IMR-90 (cell line): ENCODE measurements around the gene HMGN1. TPM values are rescaled to one million over a fixed set of nuclear protein-coding genes. Genes with fewer than 3 reads are reported as not detected.
A peak's percentile ranks its signal among the peaks of the same experiment; 100 is the strongest.

Experiments used
- ATAC-seq: fragments of 200-7000 bp; cut with Tn5 transposase; 2 replicates; pipeline ENCODE4 v1.9.1; 2020; ENCODE audit warnings: low read depth, mild to moderate bottlenecking, moderate library complexity
- BruUV-seq: library from RNA; stranded (reverse); fragments of 400-500 nt; replicated peaks from 2 replicates; lab custom pipeline; 2021; lab: Mats Ljungman, UMichigan
- CTCF ChIA-PET: fragments of 300-600 bp; formaldehyde crosslinking; extraction: SDS; loops from one replicate; lab custom pipeline; 2021; ENCODE audit warnings: antibody characterized with exemption; lab: Yijun Ruan, JAX
- POLR2A ChIA-PET: fragments of 300-600 bp; sonication (Branson Sonifier 250); formaldehyde crosslinking; loops from one replicate; lab custom pipeline; 2022; ENCODE audit warnings: antibody characterized with exemption; ENCODE audit not compliant: unreplicated experiment; lab: Charles Lee
- DNase-seq: peaks from one replicate; pipeline ENCODE4 v3.0.0; 2013
- H2AFZ ChIP-seq: replicated peaks from 2 replicates; pipeline ENCODE3; 2013; ENCODE audit warnings: low read length, mild to moderate bottlenecking; ENCODE audit not compliant: poor library complexity
- H2AK5ac ChIP-seq: 2 replicates; pipeline ENCODE4 v1.6.1; 2013; ENCODE audit warnings: low read depth, low read length, inconsistent platforms
- H2AK9ac ChIP-seq: replicated peaks from 2 replicates; pipeline ENCODE3; 2013; ENCODE audit warnings: mild to moderate bottlenecking, low read depth, low read length, moderate library complexity; ENCODE audit not compliant: poor library complexity
- H2BK120ac ChIP-seq: 2 replicates; pipeline ENCODE4 v1.6.1; 2013; ENCODE audit warnings: low read depth, low read length, inconsistent platforms
- H2BK15ac ChIP-seq: 3 replicates; pipeline ENCODE4 v1.6.1; 2013; ENCODE audit warnings: low read depth, low read length, inconsistent platforms
- H2BK20ac ChIP-seq: 2 replicates; pipeline ENCODE4 v1.6.1; 2013; ENCODE audit warnings: low read depth, mild to moderate bottlenecking, inconsistent platforms, low read length, moderate library complexity
- H2BK5ac ChIP-seq: 2 replicates; pipeline ENCODE4 v1.6.1; 2013; ENCODE audit warnings: mild to moderate bottlenecking, low read depth, low read length, inconsistent platforms; ENCODE audit not compliant: poor library complexity, severe bottlenecking
- H3K14ac ChIP-seq: replicated peaks from 2 replicates; pipeline ENCODE4 v1.6.1; 2013; ENCODE audit warnings: low read depth, low read length, inconsistent platforms
- H3K18ac ChIP-seq: 2 replicates; pipeline ENCODE4 v1.6.1; 2013; ENCODE audit warnings: low read depth, low read length, control low read depth
- H3K23ac ChIP-seq: 2 replicates; pipeline ENCODE4 v1.6.1; 2013; ENCODE audit warnings: low read depth, low read length, inconsistent platforms
- H3K27ac ChIP-seq: 2 replicates; pipeline ENCODE4 v1.5.1; 2013; ENCODE audit warnings: mild to moderate bottlenecking, control low read depth, low read length; ENCODE audit not compliant: insufficient read depth
- H3K27me3 ChIP-seq: 2 replicates; pipeline ENCODE4 v1.6.1; 2013; ENCODE audit warnings: low read length; ENCODE audit not compliant: control insufficient read depth, insufficient read depth
- H3K36me3 ChIP-seq: 2 replicates; pipeline ENCODE4 v1.6.1; 2013; ENCODE audit warnings: low read length, mixed read lengths; ENCODE audit not compliant: control insufficient read depth, insufficient read depth
- H3K4ac ChIP-seq: 2 replicates; pipeline ENCODE4 v1.6.1; 2013; ENCODE audit warnings: low read depth, low read length, inconsistent platforms
- H3K4me1 ChIP-seq: 2 replicates; pipeline ENCODE4 v1.6.1; 2013; ENCODE audit warnings: low read length, mixed read lengths; ENCODE audit not compliant: control insufficient read depth, insufficient read depth
- H3K4me2 ChIP-seq: 2 replicates; pipeline ENCODE4 v1.6.1; 2013; ENCODE audit warnings: low read depth, mild to moderate bottlenecking, control low read depth, low read length, moderate library complexity
- H3K4me3 ChIP-seq: 2 replicates; pipeline ENCODE4 v1.5.1; 2013; ENCODE audit warnings: low read depth, mild to moderate bottlenecking, control low read depth, low read length, moderate library complexity; ENCODE audit not compliant: insufficient read depth
- H3K56ac ChIP-seq: 2 replicates; pipeline ENCODE4 v1.6.1; 2013; ENCODE audit warnings: low read length, inconsistent platforms; ENCODE audit not compliant: insufficient read depth; ENCODE audit errors: extremely low read depth
- H3K79me1 ChIP-seq, 2 experiments: 2 replicates each; pipeline ENCODE4 v1.6.1; 2013; ENCODE audit warnings: low read length in 2 of 2, inconsistent platforms in 1 of 2, low read depth in 1 of 2
- H3K9ac ChIP-seq: 2 replicates; pipeline ENCODE4 v1.6.1; 2013; ENCODE audit warnings: low read depth, low read length, control low read depth
- H3K9me1 ChIP-seq: 2 replicates; pipeline ENCODE4 v1.6.1; 2013; ENCODE audit warnings: low read length, inconsistent platforms; ENCODE audit not compliant: insufficient read depth
- H3K9me3 ChIP-seq: 2 replicates; pipeline ENCODE4 v1.6.1; 2013; ENCODE audit warnings: low read length; ENCODE audit not compliant: control insufficient read depth, insufficient read depth
- H4K20me1 ChIP-seq: 2 replicates; pipeline ENCODE4 v1.6.1; 2013; ENCODE audit warnings: low read length, inconsistent platforms; ENCODE audit not compliant: insufficient read depth
- H4K5ac ChIP-seq: 2 replicates; pipeline ENCODE4 v1.6.1; 2013; ENCODE audit warnings: mild to moderate bottlenecking, low read depth, low read length, control low read depth
- H4K8ac ChIP-seq, 2 experiments: 2 replicates each; pipeline ENCODE4 v1.6.1; 2013; ENCODE audit warnings: low read depth in 2 of 2, low read length in 2 of 2, control low read depth in 1 of 2, inconsistent platforms in 1 of 2
- H4K91ac ChIP-seq: 2 replicates; pipeline ENCODE4 v1.6.1; 2013; ENCODE audit warnings: low read depth, low read length, inconsistent platforms; ENCODE audit not compliant: insufficient read depth
- BHLHE40 ChIP-seq: fragments of 150-350 bp; IDR thresholded peaks from 2 replicates; pipeline ENCODE4 v1.6.1; 2016; ENCODE audit warnings: mild to moderate bottlenecking, low read depth, low read length
- CHD1 ChIP-seq: IDR thresholded peaks from 2 replicates; pipeline ENCODE4 v1.6.1; 2012; ENCODE audit warnings: low read depth, low read length, improper control_type of control experiment
- FOS ChIP-seq: fragments of 150-350 bp; IDR thresholded peaks from 2 replicates; pipeline ENCODE4 v1.6.1; 2016; ENCODE audit warnings: low read depth, low read length
- MAFK ChIP-seq: IDR thresholded peaks from 2 replicates; pipeline ENCODE4 v1.6.1; 2012; ENCODE audit warnings: low read depth, low read length, improper control_type of control experiment
- MAZ ChIP-seq: IDR thresholded peaks from 2 replicates; pipeline ENCODE4 v1.6.1; 2012; ENCODE audit warnings: low read depth, mild to moderate bottlenecking, low read length, improper control_type of control experiment, moderate library complexity, borderline replicate concordance
- RAD21 ChIP-seq: IDR thresholded peaks from 2 replicates; pipeline ENCODE4 v1.6.1; 2012; ENCODE audit warnings: low read length, improper control_type of control experiment
- RCOR1 ChIP-seq: IDR thresholded peaks from 2 replicates; pipeline ENCODE4 v1.6.1; 2012; ENCODE audit warnings: mild to moderate bottlenecking, low read length, improper control_type of control experiment; ENCODE audit not compliant: insufficient replicate concordance
- RFX5 ChIP-seq: IDR thresholded peaks from 2 replicates; pipeline ENCODE4 v1.8.0; 2012; ENCODE audit warnings: low read depth, mild to moderate bottlenecking, low read length, moderate library complexity
- SMC3 ChIP-seq: fragments of 150-350 bp; IDR thresholded peaks from 2 replicates; pipeline ENCODE4 v1.6.1; 2016; ENCODE audit warnings: low read depth, mild to moderate bottlenecking, antibody characterized with exemption, low read length, moderate library complexity
- WGBS, 2 experiments: methylation state at CpG; one replicate each; pipeline versions ENCODE4 v1.1.5 to v1.1.7; 2013; ENCODE audit warnings: missing lambda C conversion rate in 2 of 2; ENCODE audit not compliant: insufficient read length in 1 of 2; ENCODE audit errors: extremely low coverage in 2 of 2; 5-methylcytosine and 5-hydroxymethylcytosine counted together
- dilution Hi-C: fragments of 300-500 bp; cut with HindIII; formaldehyde crosslinking; loops from one replicate; pipeline ENCODE4 v1.14.3; 2018; ENCODE audit warnings: low sequenced_read_pairs; ENCODE audit not compliant: unreplicated experiment
- in situ Hi-C: fragments of 300-500 bp; cut with MboI; formaldehyde crosslinking; loops from 3 replicates; pipeline ENCODE4 v1.14.3; 2019; ENCODE audit warnings: low sequenced_read_pairs, inconsistent platforms, mixed read lengths
- intact Hi-C: fragments of 100-400 bp; cut with micrococcal nuclease; formaldehyde crosslinking; loops from 2 replicates; pipeline ENCODE4 v1.10.0; 2022
- polyA plus RNA-seq, 3 experiments: library from polyadenylated mRNA; depleted of rRNA; stranded (reverse); fragments of >200 nt; gene quantifications; 2 replicates each; pipeline ENCODE4 v1.2.3, GENCODE V29; 2012; ENCODE audit warnings: low replicate concordance in 1 of 3
- total RNA-seq: library from RNA; depleted of rRNA; stranded (reverse); fragments of >200 nt; gene quantifications from 2 replicates; pipeline ENCODE4 v1.2.3, GENCODE V29; 2012
- TF ChIP-seq, protein P1 (sequence below): conservative IDR thresholded peaks from 2 replicates; pipeline ENCODE4 v1.5.1; 2012; ENCODE audit warnings: mild to moderate bottlenecking, low read depth, low read length, improper control_type of control experiment
- TF ChIP-seq, protein P2 (sequence below): fragments of 150-350 bp; IDR thresholded peaks from 2 replicates; pipeline ENCODE4 v1.6.1; 2016; ENCODE audit warnings: low read depth, mild to moderate bottlenecking, low read length, moderate library complexity, borderline replicate concordance
- TF ChIP-seq, protein P3 (sequence below): fragments of 150-350 bp; IDR thresholded peaks from 2 replicates; pipeline ENCODE4 v1.6.1; 2017; ENCODE audit warnings: mild to moderate bottlenecking, antibody characterized with exemption, low read length, low read depth

Gene HMGN1
- total and polyA plus RNA-seq, 2 of the 4 experiments (the other 2 are of a cell fraction), result 55.2 to 155 TPM

DNA sequence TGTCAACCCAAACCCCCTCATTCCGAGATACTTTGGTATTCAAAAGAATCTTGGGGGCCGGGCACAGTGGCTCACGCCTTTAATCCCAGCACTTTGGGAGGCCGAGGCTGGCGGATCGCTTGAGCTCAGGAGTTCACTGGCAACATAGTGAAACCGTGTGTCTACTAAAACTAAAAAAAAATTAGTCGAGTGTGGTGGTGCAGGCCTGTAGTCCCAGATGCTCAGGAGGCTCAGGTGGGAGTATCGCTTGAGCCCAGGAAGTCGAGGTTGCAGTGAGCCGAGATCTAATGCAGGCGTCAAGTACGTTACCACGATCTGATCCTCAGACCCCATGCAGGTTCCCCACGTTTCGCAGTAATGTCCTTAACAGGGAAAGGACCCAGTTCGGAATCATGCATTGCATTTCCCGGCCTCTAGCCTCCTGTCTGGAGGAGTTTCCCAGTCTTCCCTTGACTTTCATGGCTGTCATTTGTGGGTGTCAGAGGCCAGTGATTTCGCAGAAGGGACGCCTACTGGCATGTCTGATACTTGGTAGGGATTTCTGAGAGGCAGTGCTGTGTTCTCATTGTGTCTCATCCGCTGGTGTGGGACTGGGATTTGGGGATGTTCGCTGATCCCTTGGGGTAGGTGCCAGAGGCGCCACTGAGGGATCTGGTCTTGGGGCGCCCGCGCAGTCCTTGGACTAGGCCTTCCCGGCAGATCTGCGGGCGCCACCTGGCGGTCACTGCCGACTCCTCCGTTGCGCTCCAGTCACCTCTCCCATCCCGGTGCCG is 39.3 kb upstream of the HMGN1 start:
- no TSS peak for BruUV-seq
- Histone ChIP-seq H3K9me3 (no peaks in the 10 kb centered on the region), H2BK15ac (no peak overlapping the region), H3K9ac (peak overlapping the region; percentile 39), H3K79me1 (peaks cover 21 to 70% of the 10 kb centered on the region in 2 experiments), H2BK20ac (no peak overlapping the region), H3K4ac (no peak overlapping the region), H2AFZ (peak overlapping the region; percentile 90), H3K4me3 (peak overlapping the region; percentile 56), H3K27ac (peak overlapping the region; percentile 6; the same call in 1 of the 2 replicates), H3K14ac (peak overlapping the region; percentile 23; the same call in 1 of the 2 replicates), H2BK5ac (no peak overlapping the region), H3K36me3 (peaks cover 21% of the 10 kb centered on the region), H2AK5ac (peak overlapping the region; percentile 37; the same call in 1 of the 2 replicates), H4K91ac (no peak overlapping the region), H3K23ac (no peak overlapping the region), H3K18ac (no peak overlapping the region), H3K27me3 (no peaks in the 10 kb centered on the region), H4K8ac (peak overlapping the region; percentile 14 to 51; a peak in 1 of 4 replicates), H3K4me1 (peaks cover 14% of the 10 kb centered on the region), H3K9me1 (peaks cover 15% of the 10 kb centered on the region), H3K56ac (no peak overlapping the region; the same call in 1 of the 2 replicates), H4K5ac (no peak overlapping the region), H2BK120ac (no peak overlapping the region), H2AK9ac (peak overlapping the region; percentile 92), H4K20me1 (peaks cover 17% of the 10 kb centered on the region), H3K4me2 (peak overlapping the region; percentile 89)
- dilution Hi-C loops, result no loop called here
- 39% methylated on average over 7 of the region's 35 CpGs; no CpG with 5 or more reads in 1 of the 2 experiments for WGBS, 2 experiments
- in situ Hi-C loops, result loop anchor here (5.0 kb wide), 1 partner anchor 71 kb away; no protein-coding TSS in a partner anchor
- intact Hi-C loops, result loop anchor here (1.0 to 10.0 kb wide), 4 partner anchors 40 to 883 kb away; partner anchors contain the start of gene PSMG1
- ATAC-seq (peak; percentile 82), DNase-seq (peak; percentile 77)
- TF ChIP-seq FOS, result no peak
- TF ChIP-seq, protein P1, sequence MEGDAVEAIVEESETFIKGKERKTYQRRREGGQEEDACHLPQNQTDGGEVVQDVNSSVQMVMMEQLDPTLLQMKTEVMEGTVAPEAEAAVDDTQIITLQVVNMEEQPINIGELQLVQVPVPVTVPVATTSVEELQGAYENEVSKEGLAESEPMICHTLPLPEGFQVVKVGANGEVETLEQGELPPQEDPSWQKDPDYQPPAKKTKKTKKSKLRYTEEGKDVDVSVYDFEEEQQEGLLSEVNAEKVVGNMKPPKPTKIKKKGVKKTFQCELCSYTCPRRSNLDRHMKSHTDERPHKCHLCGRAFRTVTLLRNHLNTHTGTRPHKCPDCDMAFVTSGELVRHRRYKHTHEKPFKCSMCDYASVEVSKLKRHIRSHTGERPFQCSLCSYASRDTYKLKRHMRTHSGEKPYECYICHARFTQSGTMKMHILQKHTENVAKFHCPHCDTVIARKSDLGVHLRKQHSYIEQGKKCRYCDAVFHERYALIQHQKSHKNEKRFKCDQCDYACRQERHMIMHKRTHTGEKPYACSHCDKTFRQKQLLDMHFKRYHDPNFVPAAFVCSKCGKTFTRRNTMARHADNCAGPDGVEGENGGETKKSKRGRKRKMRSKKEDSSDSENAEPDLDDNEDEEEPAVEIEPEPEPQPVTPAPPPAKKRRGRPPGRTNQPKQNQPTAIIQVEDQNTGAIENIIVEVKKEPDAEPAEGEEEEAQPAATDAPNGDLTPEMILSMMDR, result peak; percentile 86
- TF ChIP-seq, protein P2, sequence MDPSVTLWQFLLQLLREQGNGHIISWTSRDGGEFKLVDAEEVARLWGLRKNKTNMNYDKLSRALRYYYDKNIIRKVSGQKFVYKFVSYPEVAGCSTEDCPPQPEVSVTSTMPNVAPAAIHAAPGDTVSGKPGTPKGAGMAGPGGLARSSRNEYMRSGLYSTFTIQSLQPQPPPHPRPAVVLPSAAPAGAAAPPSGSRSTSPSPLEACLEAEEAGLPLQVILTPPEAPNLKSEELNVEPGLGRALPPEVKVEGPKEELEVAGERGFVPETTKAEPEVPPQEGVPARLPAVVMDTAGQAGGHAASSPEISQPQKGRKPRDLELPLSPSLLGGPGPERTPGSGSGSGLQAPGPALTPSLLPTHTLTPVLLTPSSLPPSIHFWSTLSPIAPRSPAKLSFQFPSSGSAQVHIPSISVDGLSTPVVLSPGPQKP, result no peak
- TF ChIP-seq MAZ, result peak; percentile 61; the same call in 1 of the 2 replicates
- TF ChIP-seq, protein P3, sequence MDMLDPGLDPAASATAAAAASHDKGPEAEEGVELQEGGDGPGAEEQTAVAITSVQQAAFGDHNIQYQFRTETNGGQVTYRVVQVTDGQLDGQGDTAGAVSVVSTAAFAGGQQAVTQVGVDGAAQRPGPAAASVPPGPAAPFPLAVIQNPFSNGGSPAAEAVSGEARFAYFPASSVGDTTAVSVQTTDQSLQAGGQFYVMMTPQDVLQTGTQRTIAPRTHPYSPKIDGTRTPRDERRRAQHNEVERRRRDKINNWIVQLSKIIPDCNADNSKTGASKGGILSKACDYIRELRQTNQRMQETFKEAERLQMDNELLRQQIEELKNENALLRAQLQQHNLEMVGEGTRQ, result no peak
- no peak for TF ChIP-seq RCOR1
- peak; percentile 91 for TF ChIP-seq SMC3
- TF ChIP-seq CHD1, result no peak
- no peak for TF ChIP-seq MAFK
- TF ChIP-seq RFX5, result no peak
- peak; percentile 84 for TF ChIP-seq RAD21
- no peak for TF ChIP-seq BHLHE40
- ChIA-PET POLR2A (interaction anchor here (0.6 kb wide), 2 partner anchors 11 to 141 kb away, joined by 4 read pairs; no protein-coding TSS in a partner anchor), CTCF (interaction anchor here (0.7 kb wide), 1 partner anchor 41 kb away, joined by 4 read pairs; no protein-coding TSS in a partner anchor)
